ENCODE data around the gene GLRX.
"Not testable (repeated sequence)": the region's sequence is repeated elsewhere in the genome, so short reads cannot be mapped to it uniquely, and the experiment has no call there.

GLRX gene

GRCh38 chr5:95851141-95851540 lies 28.6 kb upstream of the GLRX start:
- not testable (repeated sequence) for DNase-seq

GRCh38 chr5:95850391-95850894 lies 27.9 kb upstream of the GLRX start:
- DNase-seq, result no peak

- no peak for DNase-seq
Measured at GRCh38 chr5:95848701-95849100, 26.2 kb upstream of the GLRX start.

GRCh38 chr5:95847261-95847592 lies 24.7 kb upstream of the GLRX start:
- no peak for DNase-seq

GRCh38 chr5:95846554-95847260 lies 24.2 kb upstream of the GLRX start:
- peak; percentile 55 for DNase-seq

DNA sequence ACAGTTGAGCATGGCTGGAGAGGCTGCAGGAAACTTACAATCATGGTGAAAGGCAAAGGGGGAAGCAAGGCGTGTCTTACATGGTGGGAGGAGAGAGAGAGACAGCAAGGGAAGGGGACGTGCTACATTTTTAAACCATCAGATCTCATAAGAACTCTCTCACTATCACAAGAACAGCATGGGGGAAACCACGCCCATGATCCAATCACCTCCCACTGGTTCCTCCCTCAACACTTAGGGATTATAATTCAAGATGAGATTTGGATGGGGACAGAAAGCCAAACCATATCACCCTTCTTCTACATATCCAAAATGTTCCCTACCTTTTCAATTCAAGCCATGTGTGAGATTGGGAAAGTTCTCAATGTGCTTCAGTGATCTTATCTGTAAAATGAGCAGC lies 22.9 kb upstream of the GLRX start:
- DNase-seq, result no peak

GRCh38 chr5:95843733-95844223 lies 21.3 kb upstream of the GLRX start:
- DNase-seq, result no peak

GRCh38 chr5:95842854-95843544 lies 20.5 kb upstream of the GLRX start:
- DNase-seq, result peak; percentile 34

DNA sequence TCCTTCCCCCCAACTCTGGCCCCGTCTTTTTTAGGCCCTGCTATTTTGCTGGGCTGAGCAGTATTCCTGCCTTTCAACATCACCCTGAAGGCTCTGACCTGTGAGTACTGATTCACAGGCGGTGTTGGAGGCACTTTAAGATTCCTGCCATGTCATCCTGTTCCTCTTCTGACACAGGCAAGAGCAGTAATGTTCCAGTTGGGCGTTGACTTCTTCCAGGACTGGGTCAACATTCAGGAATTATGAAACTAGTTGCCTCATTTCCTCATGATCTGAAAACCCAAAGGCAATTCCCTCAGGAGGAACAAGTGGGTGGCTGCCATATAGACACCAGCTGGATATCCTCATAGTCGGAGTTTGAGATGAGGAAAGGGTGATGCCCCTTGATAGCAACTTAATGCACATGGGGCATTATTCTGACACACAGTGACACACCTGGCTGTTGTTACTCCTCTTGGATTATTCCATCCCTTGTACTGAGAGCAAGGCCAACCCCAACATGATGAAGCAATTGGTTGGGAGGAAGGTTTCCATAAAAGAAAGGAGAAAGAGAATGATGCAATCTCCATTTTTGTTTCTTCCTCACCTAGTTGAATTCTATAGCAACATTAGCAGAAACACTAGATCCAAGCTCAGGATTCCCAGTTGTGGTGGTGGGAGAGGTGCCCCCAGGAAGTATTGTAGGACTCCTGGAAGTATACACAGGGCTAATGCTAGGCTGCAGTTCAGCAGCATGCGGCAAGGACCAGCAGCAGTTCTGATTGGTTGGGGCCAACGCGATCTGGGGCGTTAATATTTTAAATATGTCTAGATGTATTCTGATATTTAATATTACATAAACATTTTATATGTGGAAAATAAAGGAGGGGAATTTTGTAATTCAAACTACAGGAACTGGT lies 19.6 kb upstream of the GLRX start:
- no peak for DNase-seq

DNA sequence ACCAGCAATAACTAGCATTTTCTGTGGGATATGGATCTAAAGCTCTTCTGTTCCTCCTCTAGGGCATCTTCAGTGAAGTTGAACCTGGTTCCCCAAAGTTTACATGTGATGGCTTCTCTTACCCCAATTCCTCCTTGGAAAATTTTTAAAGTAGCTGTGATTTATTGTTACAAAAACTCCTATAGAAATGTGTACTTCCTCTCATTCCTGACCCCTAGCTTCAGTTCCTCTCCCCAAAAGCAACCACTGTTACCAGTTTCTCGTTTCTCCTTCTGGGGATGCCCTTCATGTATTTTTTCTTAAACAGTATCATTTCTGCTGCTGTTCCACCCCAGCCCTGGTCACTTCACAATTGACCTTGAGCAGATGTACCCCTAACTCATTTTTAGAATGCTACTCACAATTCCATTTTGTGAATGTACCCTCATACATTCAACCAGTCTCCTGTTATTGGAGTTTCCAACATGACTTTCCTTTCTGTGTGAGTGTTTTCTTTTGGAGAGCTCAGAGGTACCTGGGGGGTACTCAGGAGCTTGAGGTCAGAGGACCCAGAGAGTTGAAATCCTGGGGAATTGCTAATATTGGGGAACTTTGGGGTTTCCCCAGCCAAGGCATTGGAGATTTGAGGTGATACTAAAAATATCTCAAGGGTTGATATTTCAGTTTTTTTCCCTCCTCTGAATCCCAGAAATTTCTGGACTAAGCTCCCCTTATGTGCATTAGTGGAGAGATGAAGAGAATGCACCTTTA lies 18.6 kb upstream of the GLRX start:
- DNase-seq, result no peak

DNA sequence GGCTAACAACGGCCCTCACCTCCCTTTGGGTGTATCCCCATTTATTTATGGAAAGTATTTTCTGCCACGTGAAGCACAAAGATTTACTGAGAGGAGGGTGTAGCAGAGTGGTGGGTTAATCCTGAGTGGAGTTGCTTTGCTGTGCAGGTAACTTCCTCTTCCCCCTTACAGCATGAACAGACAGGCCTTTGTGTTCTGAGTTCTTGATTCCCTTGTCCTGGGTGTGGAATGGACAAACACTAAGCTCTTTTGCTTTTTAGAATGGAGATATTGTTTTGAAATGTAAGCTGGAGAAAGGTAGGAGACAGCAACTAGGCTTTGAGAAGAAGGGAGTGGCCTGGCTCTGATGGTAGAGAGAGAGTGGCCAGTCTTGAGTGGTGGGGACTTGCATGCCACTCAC lies 17.1 kb upstream of the GLRX start:
- DNase-seq, result no peak

GRCh38 chr5:95838556-95838955 lies 16.0 kb upstream of the GLRX start:
- DNase-seq, result no peak

- DNase-seq, result no peak
Measured at GRCh38 chr5:95838001-95838520, 15.5 kb upstream of the GLRX start.

DNA sequence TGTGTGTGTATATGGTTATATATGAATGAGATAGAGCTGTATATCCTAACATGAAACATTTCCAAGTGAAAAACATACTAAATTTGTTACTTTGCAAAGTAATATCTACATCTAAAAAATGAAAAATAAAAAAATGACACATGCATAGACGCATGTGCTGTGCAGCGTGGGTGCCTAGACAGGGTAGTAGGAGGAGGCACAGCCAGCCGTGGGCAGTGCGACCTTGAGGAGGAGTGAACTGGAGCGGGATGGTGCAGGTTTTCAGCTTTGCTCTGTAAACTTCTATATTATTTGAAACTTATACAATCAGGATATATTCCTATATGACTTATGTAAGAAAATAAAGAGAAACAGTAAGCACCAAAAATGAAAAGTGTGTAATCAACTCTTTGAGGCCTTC lies 15.0 kb upstream of the GLRX start:
- no peak for DNase-seq

DNA sequence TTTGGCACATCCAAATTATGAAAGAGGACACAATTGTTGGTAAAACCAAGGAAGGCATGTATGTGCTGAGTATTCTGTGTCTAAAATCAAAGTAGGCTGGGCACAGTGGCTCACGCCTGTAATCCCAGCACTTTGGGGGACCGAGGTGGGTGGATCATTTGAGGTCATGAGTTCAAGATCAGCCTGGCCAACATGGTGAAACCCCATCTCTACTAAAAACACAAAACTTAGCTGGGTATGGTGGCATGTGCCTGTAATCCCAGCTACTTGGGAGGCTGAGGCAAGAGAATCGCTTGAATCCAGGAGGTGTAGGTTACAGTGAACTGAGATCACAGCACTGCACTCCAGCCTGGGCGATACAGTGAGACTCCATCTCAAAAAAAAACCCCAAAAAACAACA lies 14.4 kb upstream of the GLRX start:
- DNase-seq, result not testable (repeated sequence)

DNA sequence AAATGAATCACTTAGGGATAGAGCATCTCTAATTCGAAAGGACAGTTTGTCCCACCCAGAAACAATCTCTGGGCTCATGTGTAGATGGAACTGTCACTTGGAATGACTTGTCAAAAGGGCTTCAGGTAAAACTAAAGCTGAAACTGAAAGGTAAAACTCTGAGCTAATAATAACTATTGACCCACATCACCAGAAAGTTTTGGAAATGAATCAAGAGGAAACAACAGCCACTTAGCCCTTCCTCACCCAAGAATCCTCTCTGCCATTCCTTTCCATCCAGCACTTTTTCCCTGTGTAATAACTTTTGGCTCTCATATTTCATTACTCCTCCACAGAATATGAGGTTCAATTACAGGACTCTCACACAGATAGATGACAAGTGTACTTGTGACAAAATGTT lies 14.0 kb upstream of the GLRX start:
- no peak for DNase-seq

- peak; percentile 24 for DNase-seq
Measured at GRCh38 chr5:95835682-95836385, 13.3 kb upstream of the GLRX start.

- DNase-seq, result no peak
Measured at GRCh38 chr5:95832664-95833063, 10.1 kb upstream of the GLRX start.

- no peak for DNase-seq
Measured at GRCh38 chr5:95830226-95830625, 7.7 kb upstream of the GLRX start.

DNA sequence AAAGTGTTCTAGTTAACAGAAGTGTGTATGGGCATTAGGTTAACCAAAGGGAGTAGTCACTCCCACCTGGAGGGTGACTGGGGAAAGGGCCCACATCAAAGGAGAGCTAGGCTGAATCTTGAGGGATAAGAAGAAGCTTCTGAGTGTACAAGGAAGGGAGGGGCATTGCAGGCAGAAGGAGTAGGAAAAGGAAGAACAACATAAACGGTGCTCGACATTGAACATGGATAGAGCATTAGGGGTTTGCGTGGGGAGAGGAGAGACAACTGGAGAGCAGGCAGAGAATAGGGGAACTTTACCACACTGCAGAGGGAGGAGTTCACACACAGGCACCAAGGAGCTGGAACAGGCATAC lies 5.3 kb upstream of the GLRX start:
- DNase-seq, result no peak

DNA sequence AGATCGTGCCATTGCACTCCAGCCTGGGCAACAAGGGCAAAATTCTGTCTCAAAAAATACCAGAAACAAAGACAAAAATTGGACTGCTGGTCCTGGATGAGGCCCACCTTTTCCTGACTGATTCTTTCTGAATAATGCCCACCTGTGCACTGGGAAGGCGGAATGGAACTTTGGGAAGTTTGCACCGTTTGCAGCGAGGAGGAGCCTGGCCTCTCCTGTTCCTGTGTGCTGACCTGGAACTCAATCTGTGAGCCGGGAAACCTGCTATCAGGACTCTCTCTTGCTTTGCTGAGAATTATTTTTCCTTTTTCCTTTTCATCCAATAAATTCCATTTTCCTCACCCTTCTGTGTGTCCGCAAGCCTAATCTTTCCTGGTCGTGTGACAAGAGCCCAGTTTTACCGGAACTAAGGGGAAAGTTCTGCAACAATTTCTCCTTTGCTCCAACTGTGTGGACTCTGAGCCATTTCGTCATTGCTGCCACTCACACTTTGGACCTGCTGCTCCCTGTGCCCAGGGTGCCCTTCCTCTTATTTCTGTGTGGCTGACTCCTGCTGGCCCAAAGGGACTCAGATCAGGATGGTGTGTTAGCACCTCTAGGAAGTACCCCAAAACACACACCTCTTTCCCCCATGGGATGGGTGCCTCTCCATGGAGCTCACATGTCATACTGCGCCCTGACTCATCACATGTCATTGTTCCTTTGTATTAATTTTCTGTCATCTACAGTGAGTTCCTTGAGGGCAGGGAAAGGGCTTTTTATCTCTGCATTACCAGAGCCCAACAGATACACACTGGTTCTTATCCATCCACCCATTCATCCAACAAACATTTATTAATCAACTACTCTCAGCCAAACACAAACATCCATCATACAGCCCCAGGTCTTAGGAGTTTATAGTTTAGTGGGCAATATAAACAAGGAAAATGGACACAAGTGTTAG lies 4.7 kb upstream of the GLRX start:
- no peak for DNase-seq

All from effector CD4-positive, alpha-beta T cell (primary cell).